ENCODE measurements around the gene OR10AG1.

Gene OR10AG1

GRCh38 chr11:55969845-55970244, at the start of gene OR10AG1:
OR10AG1 (minus strand) TSS chr11:55969945; CDS start chr11:55969907, 38 bp downstream.
- DNase-seq (ENCODE audit: low read depth in 3 of 3, low spot score in 1 of 3): no peak

- DNase-seq (ENCODE audit: low read depth in 3 of 3, low spot score in 1 of 3): no peak
Measured at GRCh38 chr11:56013805-56014204, 44.1 kb upstream of the OR10AG1 start.

GRCh38 chr11:56010716-56011115, 41.0 kb upstream of the OR10AG1 start:
- DNase-seq (ENCODE audit: low read depth in 3 of 3, low spot score in 1 of 3): no peak

- DNase-seq (ENCODE audit: low read depth in 3 of 3, low spot score in 1 of 3): no peak
Measured at GRCh38 chr11:55994525-55994924, 24.8 kb upstream of the OR10AG1 start, which contains the start of gene OR5F1. OR5F1 (minus strand) TSS chr11:55994625; CDS start chr11:55994625, 0 bp downstream.

- DNase-seq (ENCODE audit: low read depth in 3 of 3, low spot score in 1 of 3): no peak
Measured at GRCh38 chr11:55970935-55971334, 1.2 kb upstream of the OR10AG1 start.

- no peak for DNase-seq (ENCODE audit: low read depth in 3 of 3, low spot score in 1 of 3)
Measured at GRCh38 chr11:55967914-55968313, 1.8 kb downstream of the OR10AG1 start.

GRCh38 chr11:55966391-55966790, 3.4 kb downstream of the OR10AG1 start:
- DNase-seq (ENCODE audit: low read depth in 3 of 3, low spot score in 1 of 3): no peak

- DNase-seq (ENCODE audit: low read depth in 3 of 3, low spot score in 1 of 3): no peak
Measured at GRCh38 chr11:55956521-55956920, 13.2 kb downstream of the OR10AG1 start.

GRCh38 chr11:55949330-55949729, 20.4 kb downstream of the OR10AG1 start:
- no peak for DNase-seq (ENCODE audit: low read depth in 3 of 3, low spot score in 1 of 3)

GRCh38 chr11:55942785-55943392, 26.9 kb downstream of the OR10AG1 start:
- no peak for DNase-seq (ENCODE audit: low read depth in 3 of 3, low spot score in 1 of 3)

- DNase-seq (ENCODE audit: low read depth in 3 of 3, low spot score in 1 of 3): no peak
Measured at GRCh38 chr11:55936300-55936699, 33.4 kb downstream of the OR10AG1 start, which contains the start of gene OR5I1. OR5I1 (minus strand) TSS chr11:55936400; CDS start chr11:55936400, 0 bp downstream.

GRCh38 chr11:55920537-55920936, 49.2 kb downstream of the OR10AG1 start:
- DNase-seq (ENCODE audit: low read depth in 3 of 3, low spot score in 1 of 3): no peak
